ENCODE results near the gene KY. TPM values are rescaled to one million over a fixed set of nuclear protein-coding genes. Genes with fewer than 3 reads are reported as not detected.

Gene KY
- total and polyA plus RNA-seq, 12 donors: 1.3 to 21.1 (median 6.7) TPM

- peaks cover 0 to 9% (median 0%) of the 10 kb centered on the region in 3 donors for H3K9me3 ChIP-seq (replicated peaks in 1 of 3)
- no peak for TF ChIP-seq POLR2A (IDR thresholded peaks at IDR 0.05)
- TF ChIP-seq, protein P1, sequence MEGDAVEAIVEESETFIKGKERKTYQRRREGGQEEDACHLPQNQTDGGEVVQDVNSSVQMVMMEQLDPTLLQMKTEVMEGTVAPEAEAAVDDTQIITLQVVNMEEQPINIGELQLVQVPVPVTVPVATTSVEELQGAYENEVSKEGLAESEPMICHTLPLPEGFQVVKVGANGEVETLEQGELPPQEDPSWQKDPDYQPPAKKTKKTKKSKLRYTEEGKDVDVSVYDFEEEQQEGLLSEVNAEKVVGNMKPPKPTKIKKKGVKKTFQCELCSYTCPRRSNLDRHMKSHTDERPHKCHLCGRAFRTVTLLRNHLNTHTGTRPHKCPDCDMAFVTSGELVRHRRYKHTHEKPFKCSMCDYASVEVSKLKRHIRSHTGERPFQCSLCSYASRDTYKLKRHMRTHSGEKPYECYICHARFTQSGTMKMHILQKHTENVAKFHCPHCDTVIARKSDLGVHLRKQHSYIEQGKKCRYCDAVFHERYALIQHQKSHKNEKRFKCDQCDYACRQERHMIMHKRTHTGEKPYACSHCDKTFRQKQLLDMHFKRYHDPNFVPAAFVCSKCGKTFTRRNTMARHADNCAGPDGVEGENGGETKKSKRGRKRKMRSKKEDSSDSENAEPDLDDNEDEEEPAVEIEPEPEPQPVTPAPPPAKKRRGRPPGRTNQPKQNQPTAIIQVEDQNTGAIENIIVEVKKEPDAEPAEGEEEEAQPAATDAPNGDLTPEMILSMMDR (IDR thresholded peaks at IDR 0.05): no peak
- H3K4me3 ChIP-seq: no peak overlapping the region
- intact Hi-C loops (cut with DNase I): no loop called here
- WGBS, 4 donors: 84 to 90% (median 86%) methylated on average over 5 of the region's 5 CpGs
- no peaks in the 10 kb centered on the region for H3K4me1 ChIP-seq (replicated peaks in 1 of 2)
- H3K27me3 ChIP-seq: no peaks in the 10 kb centered on the region
- no peak overlapping the region for H3K27ac ChIP-seq
- H3K36me3 ChIP-seq (replicated peaks in 1 of 2): no peaks in the 10 kb centered on the region
- DNase-seq: no peak
Measured at GRCh38 chr3:134592806-134593205, 58.0 kb downstream of the KY start.

DNA sequence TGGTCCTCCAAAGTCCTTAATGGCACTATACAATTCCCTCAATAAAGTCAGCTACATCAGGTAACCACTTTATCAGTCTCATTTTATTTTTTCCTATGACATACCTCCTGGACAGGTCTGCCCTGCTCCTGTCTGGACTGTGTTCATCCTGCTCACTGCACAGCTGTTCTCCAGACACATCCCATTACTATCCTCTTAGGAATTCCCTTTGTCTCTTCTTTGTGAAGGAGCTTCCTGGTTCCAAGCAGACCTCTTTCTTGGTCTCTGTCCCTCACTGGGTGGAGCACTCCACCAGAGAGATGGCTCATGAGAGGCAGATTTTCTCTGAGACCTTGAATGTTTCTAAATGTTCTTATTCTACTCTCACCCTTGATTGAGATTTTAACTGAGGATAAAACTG is 60.1 kb downstream of the KY start:
- intact Hi-C loops (cut with DNase I): no loop called here
- Histone ChIP-seq H3K4me1 (replicated peaks in 1 of 2) (no peaks in the 10 kb centered on the region), H3K4me3 (no peak overlapping the region), H3K9me3 (replicated peaks in 1 of 3) (peaks cover 0 to 9% (median 0%) of the 10 kb centered on the region in 3 donors), H3K27me3 (no peaks in the 10 kb centered on the region), H3K27ac (no peak overlapping the region), H3K36me3 (replicated peaks in 1 of 2) (no peaks in the 10 kb centered on the region)
- no peak for DNase-seq
- TF ChIP-seq, protein P1 (IDR thresholded peaks at IDR 0.05): no peak
- TF ChIP-seq POLR2A (IDR thresholded peaks at IDR 0.05): no peak

- no peaks in the 10 kb centered on the region for H3K9me3 ChIP-seq (replicated peaks in 1 of 3)
- H3K4me1 ChIP-seq (replicated peaks in 1 of 2): no peaks in the 10 kb centered on the region
- DNase-seq: no peak
- no peaks in the 10 kb centered on the region for H3K27me3 ChIP-seq
- H3K4me3 ChIP-seq: no peak overlapping the region
- H3K36me3 ChIP-seq (replicated peaks in 1 of 2): no peaks in the 10 kb centered on the region
- WGBS, 4 donors: 84 to 97% (median 93%) methylated on average over 3 of the region's 3 CpGs
- no peak overlapping the region for H3K27ac ChIP-seq
- intact Hi-C loops (cut with DNase I): no loop called here
- TF ChIP-seq, protein P1 (IDR thresholded peaks at IDR 0.05): no peak
Measured at GRCh38 chr3:134579141-134579665, 71.6 kb downstream of the KY start.

GRCh38 chr3:134576831-134577230 is 74.0 kb downstream of the KY start:
- intact Hi-C loops (cut with DNase I): no loop called here
- Histone ChIP-seq H3K36me3 (replicated peaks in 1 of 2) (no peaks in the 10 kb centered on the region), H3K4me3 (no peak overlapping the region), H3K9me3 (replicated peaks in 1 of 3) (no peaks in the 10 kb centered on the region), H3K4me1 (replicated peaks in 1 of 2) (no peaks in the 10 kb centered on the region), H3K27me3 (no peaks in the 10 kb centered on the region), H3K27ac (no peak overlapping the region)
- no peak for TF ChIP-seq POLR2A (IDR thresholded peaks at IDR 0.05)
- TF ChIP-seq, protein P1 (IDR thresholded peaks at IDR 0.05): no peak
- WGBS, 4 donors: 80 to 85% (median 83%) methylated on average over 3 of the region's 3 CpGs
- no peak for DNase-seq

Measured in adrenal gland (tissue), 12 donors.